Stomach (tissue), 9 donors: ENCODE measurements around the gene LOXL1. TPM values are rescaled to one million over a fixed set of nuclear protein-coding genes. Genes with fewer than 3 reads are reported as not detected.
A peak's percentile ranks its signal among the peaks of the same experiment; 100 is the strongest.

Experiments
- DNase-seq, 2 donors: peaks; one replicate each; pipeline versions ENCODE4 v3.0.0 to v3.0.0-alpha.2; 2013 to 2019
- H3K27ac ChIP-seq, 5 donors: fragments of 200-600 bp in 4 of 5; sonication (generic) in 4 of 5; one replicate each; pipeline ENCODE4 v1.5.1; 2013 to 2019; ENCODE audit warnings: mild to moderate bottlenecking in 1 of 5, moderate library complexity in 1 of 5
- H3K27me3 ChIP-seq, 3 donors: fragments of 200-600 bp; sonication (generic); one replicate each; pipeline ENCODE4 v1.5.1; 2017 to 2019; ENCODE audit warnings: mixed run types in 1 of 3
- H3K36me3 ChIP-seq, 4 donors: fragments of 200-600 bp; sonication (generic); 1 replicate in 3 of 4; 2 replicates in 1 of 4; pipeline ENCODE4 v1.5.1; 2016 to 2019
- H3K4me1 ChIP-seq, 4 donors: fragments of 200-600 bp; sonication (generic); one replicate each; pipeline ENCODE4 v1.5.1; 2016 to 2019
- H3K4me3 ChIP-seq, 4 donors: fragments of 200-600 bp; sonication (generic) in 3 of 4; one replicate each; pipeline ENCODE4 v1.5.1; 2016 to 2019; ENCODE audit warnings: mild to moderate bottlenecking in 1 of 4
- H3K9me3 ChIP-seq, 4 donors: fragments of 200-600 bp; sonication (generic); one replicate each; pipeline ENCODE4 v1.5.1; 2016 to 2019
- EP300 ChIP-seq: sonication (generic); formaldehyde crosslinking; IDR thresholded peaks from one replicate; pipeline ENCODE4 v1.6.1; 2017; ENCODE audit warnings: antibody characterized with exemption
- POLR2A ChIP-seq, 4 donors: fragments of 450-650 bp; IDR thresholded peaks; one replicate each; pipeline ENCODE4 v1.6.1; 2016; ENCODE audit warnings: antibody characterized with exemption in 4 of 4, control low read depth in 2 of 4, mild to moderate bottlenecking in 1 of 4, moderate library complexity in 1 of 4
- POLR2AphosphoS5 ChIP-seq, 3 donors: sonication (generic); formaldehyde crosslinking; IDR thresholded peaks; one replicate each; pipeline ENCODE4 v1.6.1; 2016; ENCODE audit warnings: antibody characterized with exemption in 3 of 3
- WGBS, 5 donors: extraction: QIAGEN DNeasy Blood & Tissue Kit in 3 of 5; methylation state at CpG; one replicate each; pipeline versions ENCODE4 v1.1.5 to v1.1.7; 2013 to 2018; 5-methylcytosine and 5-hydroxymethylcytosine counted together
- intact Hi-C: fragments of 100-400 bp; cut with DNase I; formaldehyde crosslinking; loops from one replicate; pipeline ENCODE4 v1.15.1; 2023; ENCODE audit warnings: low total_unique reads
- polyA plus RNA-seq, 3 donors: library from polyadenylated mRNA; stranded (reverse); fragments of 200-250 nt; gene quantifications; one replicate each; pipeline ENCODE4 v1.2.3, GENCODE V29; 2013
- total RNA-seq, 5 donors: library from RNA; depleted of rRNA; stranded (reverse); fragments of >200 nt; gene quantifications; one replicate each; pipeline versions ENCODE4 v1.1.0 to v1.2.3, GENCODE V29; 2014 to 2016
- TF ChIP-seq, protein P1 (sequence below), 7 experiments: fragments of 450-650 bp in 4 of 7; fragments of 200-600 bp in 3 of 7; sonication (generic) in 3 of 7; IDR thresholded peaks; one replicate each; pipeline ENCODE4 v1.5.1; 2016 to 2019; ENCODE audit warnings: antibody characterized with exemption in 7 of 7, control low read depth in 2 of 7, mild to moderate bottlenecking in 1 of 7
- donor health status: healthy with polysubstance abuse.
- donor health status: Bipolar disorder and iron deficiency.
- donor health status: healthy.

Gene LOXL1
- total and polyA plus RNA-seq, 8 donors: 5.2 to 48.4 (median 19.9) TPM

GRCh38 chr15:73897441-73898261 is 28.6 kb upstream of the LOXL1 start:
- TF ChIP-seq POLR2AphosphoS5 (IDR thresholded peaks at IDR 0.05): peak in 1 of 3 donors; percentile 29
- TF ChIP-seq, protein P1, sequence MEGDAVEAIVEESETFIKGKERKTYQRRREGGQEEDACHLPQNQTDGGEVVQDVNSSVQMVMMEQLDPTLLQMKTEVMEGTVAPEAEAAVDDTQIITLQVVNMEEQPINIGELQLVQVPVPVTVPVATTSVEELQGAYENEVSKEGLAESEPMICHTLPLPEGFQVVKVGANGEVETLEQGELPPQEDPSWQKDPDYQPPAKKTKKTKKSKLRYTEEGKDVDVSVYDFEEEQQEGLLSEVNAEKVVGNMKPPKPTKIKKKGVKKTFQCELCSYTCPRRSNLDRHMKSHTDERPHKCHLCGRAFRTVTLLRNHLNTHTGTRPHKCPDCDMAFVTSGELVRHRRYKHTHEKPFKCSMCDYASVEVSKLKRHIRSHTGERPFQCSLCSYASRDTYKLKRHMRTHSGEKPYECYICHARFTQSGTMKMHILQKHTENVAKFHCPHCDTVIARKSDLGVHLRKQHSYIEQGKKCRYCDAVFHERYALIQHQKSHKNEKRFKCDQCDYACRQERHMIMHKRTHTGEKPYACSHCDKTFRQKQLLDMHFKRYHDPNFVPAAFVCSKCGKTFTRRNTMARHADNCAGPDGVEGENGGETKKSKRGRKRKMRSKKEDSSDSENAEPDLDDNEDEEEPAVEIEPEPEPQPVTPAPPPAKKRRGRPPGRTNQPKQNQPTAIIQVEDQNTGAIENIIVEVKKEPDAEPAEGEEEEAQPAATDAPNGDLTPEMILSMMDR (IDR thresholded peaks at IDR 0.05): peak in 5 of 7 experiments; percentile 58 to 85 (median 61)
- no peak for TF ChIP-seq EP300
- no peak for TF ChIP-seq POLR2A (IDR thresholded peaks at IDR 0.05)
- Histone ChIP-seq H3K27ac (no peak overlapping the region), H3K36me3 (no peaks in the 10 kb centered on the region), H3K9me3 (no peaks in the 10 kb centered on the region), H3K27me3 (peaks cover 0 to 2% (median 0%) of the 10 kb centered on the region in 3 donors), H3K4me3 (no peak overlapping the region), H3K4me1 (peaks cover 0 to 12% (median 4%) of the 10 kb centered on the region in 4 donors)
- peak; percentile 36 to 65 for DNase-seq
- WGBS, 5 donors: 65 to 81% (median 72%) methylated on average over 13 to 15 of the region's 15 CpGs
- intact Hi-C loops: no loop called here

- no peaks in the 10 kb centered on the region for H3K9me3 ChIP-seq
- 54 to 68% (median 65%) methylated on average over 13 to 15 of the region's 15 CpGs for WGBS, 5 donors
- no peak for TF ChIP-seq EP300
- peak in 1 of 2 donors; percentile 21 for DNase-seq
- H3K27ac ChIP-seq: peak overlapping the region in 2 of 5 donors; percentile 37 to 60
- peaks cover 0 to 12% (median 4%) of the 10 kb centered on the region in 4 donors for H3K4me1 ChIP-seq
- H3K27me3 ChIP-seq: peaks cover 0 to 7% (median 0%) of the 10 kb centered on the region in 3 donors
- intact Hi-C loops: no loop called here
- H3K4me3 ChIP-seq: no peak overlapping the region
- H3K36me3 ChIP-seq: no peaks in the 10 kb centered on the region
Measured at GRCh38 chr15:73899197-73900094, 26.8 kb upstream of the LOXL1 start.

GRCh38 chr15:73900095-73900712 is 26.1 kb upstream of the LOXL1 start:
- 66 to 79% (median 74%) methylated on average over 10 of the region's 10 CpGs for WGBS, 5 donors
- Histone ChIP-seq H3K36me3 (no peaks in the 10 kb centered on the region), H3K4me3 (no peak overlapping the region), H3K9me3 (no peaks in the 10 kb centered on the region), H3K27me3 (peaks cover 0 to 7% (median 0%) of the 10 kb centered on the region in 3 donors), H3K4me1 (peaks cover 0 to 12% (median 4%) of the 10 kb centered on the region in 4 donors), H3K27ac (peak overlapping the region in 2 of 5 donors; percentile 37 to 60)
- no peak for DNase-seq
- TF ChIP-seq, protein P1 (IDR thresholded peaks at IDR 0.05): no peak
- TF ChIP-seq POLR2AphosphoS5 (IDR thresholded peaks at IDR 0.05) (no peak), POLR2A (IDR thresholded peaks at IDR 0.05) (no peak), EP300 (no peak)
- intact Hi-C loops: no loop called here

DNA sequence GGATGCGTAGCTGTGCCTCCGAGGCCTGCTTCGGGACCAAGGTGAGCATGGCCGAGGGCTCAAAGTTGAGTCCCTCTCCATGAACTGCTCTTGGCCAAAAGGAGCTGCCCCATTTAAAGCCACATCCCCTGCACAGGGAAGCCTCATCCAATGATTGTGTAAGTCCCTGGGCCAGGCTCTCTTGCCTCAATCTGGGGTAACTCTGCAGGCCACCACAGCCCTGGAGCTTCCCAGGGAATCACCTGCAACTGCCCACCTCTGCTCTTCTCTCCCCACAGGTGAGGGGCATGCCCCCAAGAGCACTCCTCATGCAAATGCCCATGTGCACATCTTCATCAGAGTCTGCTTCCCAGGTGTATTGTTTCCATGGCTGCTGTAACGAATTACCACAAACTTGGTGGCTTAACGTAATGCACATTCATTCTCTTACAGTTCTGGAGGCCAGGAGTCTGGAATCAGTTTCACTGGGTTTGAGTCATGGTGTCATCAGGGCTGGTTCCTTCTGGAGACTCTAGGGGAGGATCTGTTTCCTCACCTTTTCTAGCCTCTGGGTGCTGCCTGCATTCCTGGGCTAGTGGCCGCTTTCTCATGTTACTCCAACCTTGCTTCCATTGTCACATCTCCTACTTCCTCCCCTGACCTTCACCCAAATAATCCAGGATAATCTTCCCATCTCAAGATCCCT is 25.0 kb upstream of the LOXL1 start:
- Histone ChIP-seq H3K4me1 (peaks cover 0 to 12% (median 4%) of the 10 kb centered on the region in 4 donors), H3K27ac (no peak overlapping the region), H3K4me3 (no peak overlapping the region), H3K9me3 (no peaks in the 10 kb centered on the region), H3K36me3 (no peaks in the 10 kb centered on the region), H3K27me3 (peaks cover 0 to 7% (median 0%) of the 10 kb centered on the region in 3 donors)
- intact Hi-C loops: no loop called here
- WGBS, 5 donors: 91 to 95% (median 93%) methylated on average over 7 of the region's 7 CpGs
- DNase-seq: no peak
- TF ChIP-seq POLR2AphosphoS5 (IDR thresholded peaks at IDR 0.05): no peak
